GM23248 (cell line): ENCODE measurements around the gene CLEC12A.

Source experiments
- EZH2 ChIP-seq: fragments of 200-600 bp; sonication (generic); IDR thresholded peaks from 2 replicates; pipeline ENCODE4 v1.6.1; 2018; ENCODE audit warnings: antibody characterized with exemption, mild to moderate bottlenecking; ENCODE audit not compliant: insufficient read depth, poor library complexity, severe bottlenecking
- EZH2phosphoT487 ChIP-seq: fragments of 200-600 bp; sonication (generic); IDR thresholded peaks from 2 replicates; pipeline ENCODE4 v1.6.1; 2018; ENCODE audit warnings: antibody characterized with exemption, moderate library complexity, mild to moderate bottlenecking, low read depth; ENCODE audit not compliant: insufficient read depth

GRCh38 chr12:9925705-9926393, 45.4 kb upstream of the CLEC12A start:
- TF ChIP-seq EZH2phosphoT487 = no peak
- no peak for TF ChIP-seq EZH2
